SK-N-SH treated with all-trans-retinoic acid at 6 μM for 48 hours (cell line): ENCODE measurements around the gene FBL.
"Not testable (repeated sequence)": the region's sequence is repeated elsewhere in the genome, so short reads cannot be mapped to it uniquely, and the experiment has no call there.

Source experiments
- ATAC-seq: fragments of 200-7000 bp; cut with Tn5 transposase; 3 replicates; pipeline ENCODE4 v1.9.1; 2020; ENCODE audit warnings: mild to moderate bottlenecking, moderate library complexity
- ARNTL ChIP-seq: fragments of 450-650 bp; formaldehyde crosslinking; IDR thresholded peaks from 2 replicates; pipeline ENCODE4 v1.5.0; 2020; ENCODE audit warnings: low read depth, mild to moderate bottlenecking, moderate library complexity, borderline replicate concordance
- BACH2 ChIP-seq: fragments of 250-450 bp; sonication (Bioruptor Pico); IDR thresholded peaks from 2 replicates; pipeline ENCODE4 v1.9.0; 2021; ENCODE audit warnings: mild to moderate bottlenecking, borderline replicate concordance
- CSDC2 ChIP-seq: fragments of 250-450 bp; sonication (Bioruptor Pico); IDR thresholded peaks from 2 replicates; pipeline ENCODE4 v1.5.0; 2020; ENCODE audit warnings: mild to moderate bottlenecking, moderate library complexity
- ESRRG ChIP-seq: fragments of 250-450 bp; sonication (Bioruptor Pico); IDR thresholded peaks from 2 replicates; pipeline ENCODE4 v1.6.1; 2021; ENCODE audit warnings: mild to moderate bottlenecking
- GLIS3 ChIP-seq: fragments of 250-450 bp; sonication (Bioruptor Pico); IDR thresholded peaks from 2 replicates; pipeline ENCODE4 v1.5.0; 2020; ENCODE audit warnings: mild to moderate bottlenecking, moderate library complexity
- ISL1 ChIP-seq: fragments of 250-450 bp; sonication (Bioruptor Pico); IDR thresholded peaks from 2 replicates; pipeline ENCODE4 v2.1.2; 2022; ENCODE audit warnings: mild to moderate bottlenecking, moderate library complexity
- OSR1 ChIP-seq: fragments of 250-450 bp; sonication (Bioruptor Pico); IDR thresholded peaks from 2 replicates; pipeline ENCODE4 v1.8.0; 2022; ENCODE audit warnings: moderate library complexity, mild to moderate bottlenecking, inconsistent platforms
- PPARA ChIP-seq: fragments of 250-450 bp; sonication (Bioruptor Pico); IDR thresholded peaks from 2 replicates; pipeline ENCODE4 v1.5.0; 2020; ENCODE audit warnings: mild to moderate bottlenecking, borderline replicate concordance
- RARB ChIP-seq: fragments of 250-450 bp; sonication (Bioruptor Pico); IDR thresholded peaks from 2 replicates; pipeline ENCODE4 v1.8.0; 2021; ENCODE audit warnings: mild to moderate bottlenecking, moderate library complexity
- TCF4 ChIP-seq: fragments of 250-450 bp; sonication (Bioruptor Pico); IDR thresholded peaks from 2 replicates; pipeline ENCODE4 v1.8.0; 2021; ENCODE audit warnings: mild to moderate bottlenecking, moderate library complexity, borderline replicate concordance
- TOX ChIP-seq: fragments of 250-450 bp; sonication (Bioruptor Pico); IDR thresholded peaks from 2 replicates; pipeline ENCODE4 v1.8.0; 2021; ENCODE audit warnings: mild to moderate bottlenecking, moderate library complexity, borderline replicate concordance
- ZFP3 ChIP-seq: fragments of 250-450 bp; sonication (Bioruptor Pico); IDR thresholded peaks from 2 replicates; pipeline ENCODE4 v1.5.0; 2020; ENCODE audit warnings: mild to moderate bottlenecking, moderate library complexity
- ZFP30 ChIP-seq: fragments of 450-650 bp; formaldehyde crosslinking; IDR thresholded peaks from 2 replicates; pipeline ENCODE4 v1.5.0; 2022; ENCODE audit warnings: mild to moderate bottlenecking, moderate library complexity
- ZNF565 ChIP-seq: fragments of 450-650 bp; formaldehyde crosslinking; conservative IDR thresholded peaks from 2 replicates; pipeline ENCODE4 v1.5.0; 2020; ENCODE audit warnings: low read depth, mild to moderate bottlenecking, moderate library complexity
- ZNF70 ChIP-seq: fragments of 450-650 bp; formaldehyde crosslinking; IDR thresholded peaks from 2 replicates; pipeline ENCODE4 v1.5.0; 2020; ENCODE audit warnings: mild to moderate bottlenecking, moderate library complexity
- ZNF8 ChIP-seq: fragments of 450-650 bp; formaldehyde crosslinking; IDR thresholded peaks from 2 replicates; pipeline ENCODE4 v1.5.0; 2020; ENCODE audit warnings: mild to moderate bottlenecking, moderate library complexity
- TF ChIP-seq, protein P1 (sequence below): fragments of 250-450 bp; sonication (Bioruptor Pico); IDR thresholded peaks from 2 replicates; pipeline ENCODE4 v1.8.0; 2021; ENCODE audit warnings: low read depth, mild to moderate bottlenecking, moderate library complexity, borderline replicate concordance
- TF ChIP-seq, protein P2 (sequence below): fragments of 250-450 bp; sonication (Bioruptor Pico); IDR thresholded peaks from 2 replicates; pipeline ENCODE4 v1.5.1; 2021; ENCODE audit warnings: mild to moderate bottlenecking, moderate library complexity
- TF ChIP-seq, protein P3 (sequence below): fragments of 250-450 bp; sonication (Bioruptor Pico); IDR thresholded peaks from 2 replicates; pipeline ENCODE4 v1.5.0; 2020; ENCODE audit warnings: mild to moderate bottlenecking, moderate library complexity
- TF ChIP-seq, protein P4 (sequence below): fragments of 250-450 bp; sonication (Bioruptor Pico); IDR thresholded peaks from 2 replicates; pipeline ENCODE4 v1.8.0; 2020; ENCODE audit warnings: mild to moderate bottlenecking, moderate library complexity, borderline replicate concordance
- TF ChIP-seq, protein P5 (sequence below): fragments of 250-450 bp; sonication (Bioruptor Pico); IDR thresholded peaks from 2 replicates; pipeline ENCODE4 v1.5.1; 2020; ENCODE audit warnings: low read depth, mild to moderate bottlenecking, moderate library complexity

The FBL gene

DNA sequence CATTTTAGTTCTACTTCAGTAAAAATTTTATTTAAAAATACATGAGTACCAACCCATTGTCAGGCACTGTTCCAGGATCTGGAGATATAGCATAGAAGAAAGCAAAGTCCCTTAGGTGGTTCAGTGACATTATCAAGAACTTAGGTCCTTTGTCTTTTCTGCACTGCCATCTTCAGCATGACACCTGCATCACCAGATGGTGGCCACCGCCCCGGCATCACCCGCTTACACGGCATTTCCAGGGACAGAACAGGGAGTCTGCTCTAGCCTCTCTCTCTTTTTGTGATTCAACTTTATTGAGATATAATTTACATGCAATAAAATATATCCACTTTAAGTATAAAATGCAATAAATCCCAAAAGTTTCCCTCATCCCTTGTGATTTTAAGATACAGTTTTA lies 35.8 kb downstream of the FBL start (continued):
- TF ChIP-seq, protein P1, sequence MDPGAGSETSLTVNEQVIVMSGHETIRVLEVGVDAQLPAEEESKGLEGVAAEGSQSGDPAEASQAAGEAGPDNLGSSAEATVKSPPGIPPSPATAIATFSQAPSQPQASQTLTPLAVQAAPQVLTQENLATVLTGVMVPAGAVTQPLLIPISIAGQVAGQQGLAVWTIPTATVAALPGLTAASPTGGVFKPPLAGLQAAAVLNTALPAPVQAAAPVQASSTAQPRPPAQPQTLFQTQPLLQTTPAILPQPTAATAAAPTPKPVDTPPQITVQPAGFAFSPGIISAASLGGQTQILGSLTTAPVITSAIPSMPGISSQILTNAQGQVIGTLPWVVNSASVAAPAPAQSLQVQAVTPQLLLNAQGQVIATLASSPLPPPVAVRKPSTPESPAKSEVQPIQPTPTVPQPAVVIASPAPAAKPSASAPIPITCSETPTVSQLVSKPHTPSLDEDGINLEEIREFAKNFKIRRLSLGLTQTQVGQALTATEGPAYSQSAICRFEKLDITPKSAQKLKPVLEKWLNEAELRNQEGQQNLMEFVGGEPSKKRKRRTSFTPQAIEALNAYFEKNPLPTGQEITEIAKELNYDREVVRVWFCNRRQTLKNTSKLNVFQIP, result no peak
- no peak for TF ChIP-seq CSDC2
- TF ChIP-seq, all 23 proteins: peak for 0

DNA sequence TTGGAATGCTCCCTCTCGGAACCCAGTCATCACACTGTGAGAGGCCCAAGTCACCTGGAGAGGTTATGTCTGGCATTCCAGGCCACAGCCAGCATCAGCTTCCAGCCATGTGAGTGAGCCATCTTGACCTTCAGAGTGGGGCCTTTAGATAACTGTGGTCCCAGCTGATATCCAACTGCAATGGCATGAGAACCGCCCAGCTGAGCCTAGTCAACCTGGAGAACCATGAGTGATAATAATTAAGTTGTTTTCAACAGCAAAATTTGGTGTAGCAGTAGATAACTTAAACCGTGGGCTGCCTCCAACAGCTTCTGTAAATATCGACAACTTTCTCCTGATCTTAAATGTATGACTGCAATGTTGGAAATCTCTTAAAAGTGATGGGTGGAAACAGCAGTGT lies 36.8 kb downstream of the FBL start:
- TF ChIP-seq, protein P2, sequence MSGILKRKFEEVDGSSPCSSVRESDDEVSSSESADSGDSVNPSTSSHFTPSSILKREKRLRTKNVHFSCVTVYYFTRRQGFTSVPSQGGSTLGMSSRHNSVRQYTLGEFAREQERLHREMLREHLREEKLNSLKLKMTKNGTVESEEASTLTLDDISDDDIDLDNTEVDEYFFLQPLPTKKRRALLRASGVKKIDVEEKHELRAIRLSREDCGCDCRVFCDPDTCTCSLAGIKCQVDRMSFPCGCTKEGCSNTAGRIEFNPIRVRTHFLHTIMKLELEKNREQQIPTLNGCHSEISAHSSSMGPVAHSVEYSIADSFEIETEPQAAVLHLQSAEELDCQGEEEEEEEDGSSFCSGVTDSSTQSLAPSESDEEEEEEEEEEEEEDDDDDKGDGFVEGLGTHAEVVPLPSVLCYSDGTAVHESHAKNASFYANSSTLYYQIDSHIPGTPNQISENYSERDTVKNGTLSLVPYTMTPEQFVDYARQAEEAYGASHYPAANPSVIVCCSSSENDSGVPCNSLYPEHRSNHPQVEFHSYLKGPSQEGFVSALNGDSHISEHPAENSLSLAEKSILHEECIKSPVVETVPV (CRISPR knock-in tag), result no peak
- TF ChIP-seq GLIS3 (CRISPR knock-in tag) (no peak), ZFP3 (CRISPR knock-in tag) (no peak), OSR1 (CRISPR knock-in tag) (no peak), RARB (CRISPR knock-in tag) (no peak), BACH2 (CRISPR knock-in tag) (no peak), ISL1 (CRISPR knock-in tag) (no peak), ZFP30 (no peak), ARNTL (no peak), TOX (CRISPR knock-in tag) (no peak), ZNF565 (CRISPR knock-in tag) (no peak), TCF4 (CRISPR knock-in tag) (no peak), ESRRG (no peak), ZNF8 (CRISPR knock-in tag) (no peak), CSDC2 (no peak), ZNF70 (no peak)
- TF ChIP-seq, protein P3, sequence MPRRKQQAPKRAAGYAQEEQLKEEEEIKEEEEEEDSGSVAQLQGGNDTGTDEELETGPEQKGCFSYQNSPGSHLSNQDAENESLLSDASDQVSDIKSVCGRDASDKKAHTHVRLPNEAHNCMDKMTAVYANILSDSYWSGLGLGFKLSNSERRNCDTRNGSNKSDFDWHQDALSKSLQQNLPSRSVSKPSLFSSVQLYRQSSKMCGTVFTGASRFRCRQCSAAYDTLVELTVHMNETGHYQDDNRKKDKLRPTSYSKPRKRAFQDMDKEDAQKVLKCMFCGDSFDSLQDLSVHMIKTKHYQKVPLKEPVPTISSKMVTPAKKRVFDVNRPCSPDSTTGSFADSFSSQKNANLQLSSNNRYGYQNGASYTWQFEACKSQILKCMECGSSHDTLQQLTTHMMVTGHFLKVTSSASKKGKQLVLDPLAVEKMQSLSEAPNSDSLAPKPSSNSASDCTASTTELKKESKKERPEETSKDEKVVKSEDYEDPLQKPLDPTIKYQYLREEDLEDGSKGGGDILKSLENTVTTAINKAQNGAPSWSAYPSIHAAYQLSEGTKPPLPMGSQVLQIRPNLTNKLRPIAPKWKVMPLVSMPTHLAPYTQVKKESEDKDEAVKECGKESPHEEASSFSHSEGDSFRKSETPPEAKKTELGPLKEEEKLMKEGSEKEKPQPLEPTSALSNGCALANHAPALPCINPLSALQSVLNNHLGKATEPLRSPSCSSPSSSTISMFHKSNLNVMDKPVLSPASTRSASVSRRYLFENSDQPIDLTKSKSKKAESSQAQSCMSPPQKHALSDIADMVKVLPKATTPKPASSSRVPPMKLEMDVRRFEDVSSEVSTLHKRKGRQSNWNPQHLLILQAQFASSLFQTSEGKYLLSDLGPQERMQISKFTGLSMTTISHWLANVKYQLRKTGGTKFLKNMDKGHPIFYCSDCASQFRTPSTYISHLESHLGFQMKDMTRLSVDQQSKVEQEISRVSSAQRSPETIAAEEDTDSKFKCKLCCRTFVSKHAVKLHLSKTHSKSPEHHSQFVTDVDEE (CRISPR knock-in tag), result no peak
- TF ChIP-seq, protein P4, sequence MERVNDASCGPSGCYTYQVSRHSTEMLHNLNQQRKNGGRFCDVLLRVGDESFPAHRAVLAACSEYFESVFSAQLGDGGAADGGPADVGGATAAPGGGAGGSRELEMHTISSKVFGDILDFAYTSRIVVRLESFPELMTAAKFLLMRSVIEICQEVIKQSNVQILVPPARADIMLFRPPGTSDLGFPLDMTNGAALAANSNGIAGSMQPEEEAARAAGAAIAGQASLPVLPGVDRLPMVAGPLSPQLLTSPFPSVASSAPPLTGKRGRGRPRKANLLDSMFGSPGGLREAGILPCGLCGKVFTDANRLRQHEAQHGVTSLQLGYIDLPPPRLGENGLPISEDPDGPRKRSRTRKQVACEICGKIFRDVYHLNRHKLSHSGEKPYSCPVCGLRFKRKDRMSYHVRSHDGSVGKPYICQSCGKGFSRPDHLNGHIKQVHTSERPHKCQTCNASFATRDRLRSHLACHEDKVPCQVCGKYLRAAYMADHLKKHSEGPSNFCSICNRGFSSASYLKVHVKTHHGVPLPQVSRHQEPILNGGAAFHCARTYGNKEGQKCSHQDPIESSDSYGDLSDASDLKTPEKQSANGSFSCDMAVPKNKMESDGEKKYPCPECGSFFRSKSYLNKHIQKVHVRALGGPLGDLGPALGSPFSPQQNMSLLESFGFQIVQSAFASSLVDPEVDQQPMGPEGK (CRISPR knock-in tag), result no peak
- TF ChIP-seq, protein P1, result no peak
- ATAC-seq, result no peak

DNA sequence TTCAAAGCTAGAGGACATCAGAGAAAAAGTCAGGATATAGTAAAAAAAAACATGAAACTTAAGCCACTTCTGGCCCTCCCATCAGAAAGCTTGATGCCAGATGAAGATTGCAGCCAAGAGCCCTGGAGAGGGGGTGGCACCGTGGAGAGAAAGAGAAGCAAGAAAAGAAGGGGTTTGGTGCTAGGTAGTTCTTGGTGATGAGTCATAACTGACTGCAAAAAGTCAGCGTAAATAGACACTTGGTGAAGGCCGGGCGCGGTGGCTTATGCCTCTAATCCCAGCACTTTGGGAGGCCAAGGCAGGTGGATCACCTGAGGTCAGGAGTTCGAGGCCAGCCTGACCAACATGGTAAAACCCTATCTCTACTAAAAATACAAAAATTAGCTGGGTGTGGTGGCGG lies 37.5 kb downstream of the FBL start:
- ATAC-seq, result not testable (repeated sequence)

DNA sequence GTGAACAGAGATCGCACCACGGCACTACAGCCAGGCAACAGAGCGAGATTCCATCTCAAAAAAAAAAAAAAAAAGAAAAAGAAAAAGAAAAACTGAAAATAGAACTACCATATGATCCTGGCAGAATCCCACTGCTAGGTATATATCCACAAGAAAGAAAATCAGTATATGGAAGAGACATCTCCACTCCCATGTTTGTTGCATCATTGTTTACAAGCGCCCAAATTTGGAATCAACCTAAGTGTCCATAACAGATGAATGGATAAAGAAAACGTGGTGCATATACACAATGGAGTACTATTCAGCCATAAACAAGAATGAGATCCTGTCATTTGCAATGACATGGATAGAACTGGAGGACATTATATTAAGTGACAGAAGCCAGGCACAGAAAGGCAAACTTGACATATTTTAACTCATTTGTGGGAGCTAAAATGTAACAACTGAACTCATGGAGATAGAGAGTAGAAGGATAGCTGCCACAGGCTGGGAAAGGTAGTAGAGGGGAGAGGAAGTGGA lies 38.3 kb downstream of the FBL start:
- no peak for ATAC-seq
- TF ChIP-seq ESRRG, result no peak
- TF ChIP-seq, all 23 proteins: peak for 0

DNA sequence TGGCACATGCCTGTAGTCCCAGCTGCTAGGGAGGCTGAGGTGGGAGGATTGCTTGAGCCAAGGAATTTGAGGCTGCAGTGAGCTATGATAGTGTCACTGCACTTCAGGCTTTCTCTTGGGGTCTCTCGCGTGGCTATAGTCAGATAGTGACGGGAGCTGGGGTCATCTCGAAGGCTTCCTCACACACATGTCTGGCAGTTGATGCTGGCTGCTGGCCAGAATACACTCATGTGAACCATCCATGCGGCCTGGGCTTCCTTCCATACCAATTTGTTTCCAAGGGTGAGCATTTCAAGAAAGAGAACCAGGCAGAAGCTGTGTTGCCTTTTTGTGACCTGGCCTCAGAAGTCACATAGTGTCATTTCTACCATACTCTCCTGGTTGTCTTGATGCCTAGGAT lies 41.1 kb downstream of the FBL start:
- no peak for ATAC-seq
- no peak for TF ChIP-seq ZFP30
- no peak for TF ChIP-seq PPARA
- no peak for TF ChIP-seq ZNF70
- no peak for TF ChIP-seq ZNF565 (CRISPR knock-in tag)
- no peak for TF ChIP-seq ZNF8 (CRISPR knock-in tag)
- TF ChIP-seq, protein P5, sequence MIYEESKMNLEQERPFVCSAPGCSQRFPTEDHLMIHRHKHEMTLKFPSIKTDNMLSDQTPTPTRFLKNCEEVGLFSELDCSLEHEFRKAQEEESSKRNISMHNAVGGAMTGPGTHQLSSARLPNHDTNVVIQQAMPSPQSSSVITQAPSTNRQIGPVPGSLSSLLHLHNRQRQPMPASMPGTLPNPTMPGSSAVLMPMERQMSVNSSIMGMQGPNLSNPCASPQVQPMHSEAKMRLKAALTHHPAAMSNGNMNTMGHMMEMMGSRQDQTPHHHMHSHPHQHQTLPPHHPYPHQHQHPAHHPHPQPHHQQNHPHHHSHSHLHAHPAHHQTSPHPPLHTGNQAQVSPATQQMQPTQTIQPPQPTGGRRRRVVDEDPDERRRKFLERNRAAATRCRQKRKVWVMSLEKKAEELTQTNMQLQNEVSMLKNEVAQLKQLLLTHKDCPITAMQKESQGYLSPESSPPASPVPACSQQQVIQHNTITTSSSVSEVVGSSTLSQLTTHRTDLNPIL, result no peak
- no peak for TF ChIP-seq ESRRG
- no peak for TF ChIP-seq BACH2 (CRISPR knock-in tag)
- TF ChIP-seq, all 23 proteins: peak for 0
